NCI-H2081 (cell line): ENCODE results near the gene GADD45B.
A peak's percentile ranks its signal among the peaks of the same experiment; 100 is the strongest.

Source experiments
- DNase-seq, 2 experiments: peaks; one replicate each; lab custom pipeline; 2025; lab: John Stamatoyannopoulos, UW

Gene GADD45B, protein sequence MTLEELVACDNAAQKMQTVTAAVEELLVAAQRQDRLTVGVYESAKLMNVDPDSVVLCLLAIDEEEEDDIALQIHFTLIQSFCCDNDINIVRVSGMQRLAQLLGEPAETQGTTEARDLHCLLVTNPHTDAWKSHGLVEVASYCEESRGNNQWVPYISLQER

DNA sequence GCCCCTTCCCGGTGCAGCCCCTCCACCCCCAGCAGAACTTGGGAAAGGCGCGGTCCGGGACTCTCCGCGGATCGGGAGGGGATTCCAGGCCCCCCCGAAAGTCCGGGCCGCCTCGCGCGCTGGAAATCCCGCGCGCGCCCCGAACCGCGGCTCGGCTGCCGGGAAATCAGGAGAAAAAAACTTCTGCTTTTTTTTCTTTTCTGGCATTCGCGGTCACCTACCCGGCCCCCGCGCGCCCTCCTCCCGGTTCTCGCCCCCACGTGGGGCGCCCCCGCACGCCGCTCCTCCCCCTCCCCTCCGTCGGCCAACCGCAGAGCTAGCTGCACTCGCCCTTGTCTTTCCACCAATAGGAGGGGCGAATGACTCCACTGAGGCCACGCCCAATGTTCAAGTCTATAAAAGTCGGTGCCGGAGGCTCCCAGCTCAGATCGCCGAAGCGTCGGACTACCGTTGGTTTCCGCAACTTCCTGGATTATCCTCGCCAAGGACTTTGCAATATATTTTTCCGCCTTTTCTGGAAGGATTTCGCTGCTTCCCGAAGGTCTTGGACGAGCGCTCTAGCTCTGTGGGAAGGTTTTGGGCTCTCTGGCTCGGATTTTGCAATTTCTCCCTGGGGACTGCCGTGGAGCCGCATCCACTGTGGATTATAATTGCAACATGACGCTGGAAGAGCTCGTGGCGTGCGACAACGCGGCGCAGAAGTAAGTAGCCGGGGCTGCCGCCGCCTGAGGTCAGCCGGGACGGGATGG lies at the start of gene GADD45B:
Gene GADD45B (plus strand): TSS at position 426 of the 749 bp plus-strand sequence. CDS start 232 bp downstream, at position 658.
- DNase-seq: peak; percentile 81 to 87

DNA sequence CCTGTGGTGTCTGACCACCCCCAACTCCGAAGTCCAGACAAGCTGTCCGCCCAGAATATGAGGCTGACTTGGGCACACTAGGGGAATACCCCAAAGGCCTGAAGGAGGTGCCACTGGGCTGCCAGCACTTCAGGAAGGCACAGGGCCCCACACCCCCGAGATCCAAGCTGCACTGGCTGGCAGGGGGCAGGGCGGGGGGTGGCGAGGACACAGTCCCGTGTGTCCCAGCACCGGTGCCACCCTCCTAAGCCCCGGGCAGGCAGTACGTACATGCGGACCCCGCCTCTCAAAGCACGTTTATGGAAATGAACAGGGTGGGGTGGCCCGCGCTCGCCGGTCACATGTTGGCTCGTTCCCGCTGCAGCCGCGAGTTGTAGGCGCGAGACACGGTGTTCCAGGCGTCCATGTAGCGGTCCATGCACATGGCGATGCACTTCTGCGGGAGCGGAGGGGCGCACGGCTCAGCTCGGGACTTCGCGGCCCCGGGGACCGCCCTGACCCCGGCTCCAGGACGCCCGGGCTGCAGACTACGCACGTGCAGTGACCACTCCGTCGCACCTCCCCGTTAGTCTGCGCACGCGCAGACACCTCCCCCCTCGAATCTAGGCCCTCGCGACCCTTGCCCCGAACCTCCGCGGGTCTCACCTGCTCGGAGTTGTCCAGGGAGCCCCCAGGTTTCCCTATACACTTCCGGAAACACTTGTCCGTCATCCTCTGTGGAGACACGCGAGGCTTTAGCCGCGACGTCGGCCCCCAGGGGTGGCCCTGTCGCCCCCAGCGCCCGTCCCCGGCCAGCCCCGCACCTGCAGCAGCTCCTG lies 49.1 kb upstream of the GADD45B start:
- DNase-seq: peak; percentile 27 to 39

DNA sequence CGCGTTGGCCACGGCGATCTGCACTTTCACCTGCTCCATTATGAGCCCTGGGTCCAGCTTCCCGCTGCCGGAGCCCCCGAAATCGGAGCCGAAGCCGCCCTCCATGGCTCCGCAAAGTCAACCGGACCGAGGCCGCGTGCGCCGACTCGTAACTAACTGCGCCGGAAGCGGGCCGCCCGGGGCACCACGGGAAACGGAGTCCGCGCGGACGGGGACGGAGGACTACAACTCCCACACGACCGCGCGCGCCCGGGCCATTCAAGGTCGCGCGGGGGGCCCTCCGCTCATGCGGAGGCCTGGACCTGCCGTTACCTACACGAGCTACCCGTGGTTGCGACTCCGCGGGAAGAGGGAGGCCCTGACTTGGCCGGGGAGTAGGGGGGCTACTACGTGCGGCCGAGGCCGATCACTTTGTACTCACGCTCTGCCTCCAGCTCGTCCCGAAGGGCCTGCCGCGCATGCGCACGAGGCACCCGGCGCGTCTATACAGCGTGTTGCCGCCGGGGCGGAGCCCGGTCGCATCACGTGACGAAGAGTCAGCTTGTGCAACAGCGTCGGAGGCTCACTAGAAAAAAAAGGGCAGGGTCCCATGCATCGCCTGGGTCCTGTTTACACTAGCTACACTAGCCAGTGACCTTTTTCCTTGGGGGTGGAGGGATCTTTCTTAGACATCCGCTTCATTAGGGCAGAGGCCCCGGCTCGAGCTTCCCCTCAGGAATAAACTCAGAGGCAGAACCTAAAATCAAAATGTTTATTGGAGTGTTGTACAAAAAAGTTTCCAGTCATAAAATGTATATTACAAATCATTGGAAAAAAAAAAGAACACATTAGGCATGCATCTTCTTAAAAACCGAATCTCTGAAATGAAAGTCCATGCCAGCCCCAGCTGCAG lies 48.3 kb upstream of the GADD45B start, which contains the start of gene TIMM13:
Gene TIMM13 (minus strand): TSS at position 158 of the 892 bp plus-strand sequence. CDS start 53 bp downstream, at position 105.
- peak; percentile 93 to 94 for DNase-seq

DNA sequence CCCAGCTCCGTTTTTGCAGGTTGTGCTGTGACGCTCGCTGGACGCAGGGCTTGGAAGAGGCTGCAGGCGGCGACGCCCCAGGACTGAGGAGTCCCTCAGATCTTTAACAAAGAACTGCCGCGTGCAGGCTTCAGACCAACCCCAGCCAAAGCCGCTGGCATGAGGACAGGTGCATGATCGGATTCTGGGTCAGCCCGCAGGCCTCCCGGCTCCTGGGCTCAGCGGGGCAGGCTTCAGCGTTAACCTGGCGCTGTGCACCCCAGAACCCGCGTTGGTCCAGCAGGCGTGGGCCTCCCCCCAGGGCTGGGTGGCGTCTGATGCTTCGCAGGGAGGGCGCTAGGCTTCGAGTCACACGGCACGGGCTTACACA lies 47.6 kb upstream of the GADD45B start:
- peak; percentile 5 to 22 for DNase-seq

DNA sequence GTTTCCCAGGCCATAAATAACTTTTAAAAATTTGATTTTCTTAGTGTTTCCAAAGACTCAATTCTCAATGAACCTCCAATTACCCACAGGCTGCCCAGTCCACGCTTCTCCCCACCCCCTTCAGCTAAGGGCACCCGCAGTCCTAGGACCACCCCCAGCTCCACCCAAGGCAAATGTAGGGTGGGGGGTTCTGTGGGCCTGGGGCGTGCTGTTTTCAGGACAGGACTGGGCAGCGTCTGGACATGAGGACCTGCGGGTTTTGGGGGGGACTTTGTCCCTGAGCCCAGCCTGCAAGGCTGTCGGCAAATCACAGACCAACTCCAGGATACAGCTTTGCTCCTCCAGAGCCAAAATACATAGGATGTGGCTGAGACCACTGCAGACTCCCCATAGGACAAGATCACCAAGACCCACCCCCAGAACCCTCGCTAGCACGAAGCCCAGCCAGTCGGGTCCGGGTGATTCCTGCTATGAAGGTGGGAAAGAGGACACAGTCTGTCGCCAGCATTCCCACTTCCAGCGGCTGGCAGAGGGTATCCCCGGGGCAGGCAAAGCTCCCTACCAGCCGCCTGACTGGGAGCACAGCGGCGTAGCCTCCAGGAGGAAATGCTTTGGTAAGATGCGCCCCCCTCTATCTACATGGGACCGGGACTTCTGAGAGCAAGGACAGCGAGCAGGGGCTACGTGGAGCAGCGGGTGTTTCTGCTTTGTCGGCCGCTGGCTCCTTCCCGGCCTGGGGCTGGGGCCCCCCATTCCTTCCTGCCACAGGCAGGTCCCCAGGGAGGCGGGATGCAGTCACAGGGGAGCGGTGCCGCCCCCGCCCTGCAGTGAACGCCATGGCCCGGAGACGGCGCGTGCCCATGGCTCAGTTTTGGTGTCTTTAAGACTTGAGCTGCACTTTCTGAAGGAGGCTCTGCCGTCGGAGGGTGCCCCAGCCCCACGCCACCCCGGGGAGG lies 46.9 kb upstream of the GADD45B start:
- DNase-seq: peak in 1 of 2 experiments; percentile 31

DNA sequence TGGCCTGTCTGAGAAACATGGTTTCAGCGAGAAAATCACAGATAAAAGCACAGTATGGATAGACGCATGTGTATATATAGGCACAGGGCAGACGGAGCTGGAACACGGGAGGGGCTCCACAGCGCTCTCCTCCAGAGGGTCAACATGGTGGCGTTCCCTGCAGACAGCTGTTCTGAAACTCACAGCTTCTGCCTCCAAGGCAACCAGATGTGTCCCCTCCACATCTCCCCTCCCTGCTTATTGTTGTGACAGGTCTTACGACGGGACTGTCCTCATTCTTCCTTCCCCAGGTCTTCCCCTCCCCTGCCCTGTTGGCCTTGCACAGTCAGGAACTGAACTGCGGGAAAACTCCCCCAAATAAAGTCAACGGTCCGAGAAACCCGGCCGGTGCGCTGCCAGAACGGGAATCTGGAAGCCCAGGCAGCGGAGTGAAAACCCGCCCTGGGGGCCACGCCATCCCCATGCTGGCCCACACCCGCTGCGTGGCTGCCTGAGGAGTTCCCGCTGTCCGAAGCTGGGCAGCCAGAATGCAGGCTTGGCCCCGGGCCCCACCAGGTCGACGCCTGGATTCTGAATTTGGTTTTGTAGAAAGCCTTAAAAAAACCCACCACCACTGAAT lies 45.9 kb upstream of the GADD45B start:
- DNase-seq: no peak

DNA sequence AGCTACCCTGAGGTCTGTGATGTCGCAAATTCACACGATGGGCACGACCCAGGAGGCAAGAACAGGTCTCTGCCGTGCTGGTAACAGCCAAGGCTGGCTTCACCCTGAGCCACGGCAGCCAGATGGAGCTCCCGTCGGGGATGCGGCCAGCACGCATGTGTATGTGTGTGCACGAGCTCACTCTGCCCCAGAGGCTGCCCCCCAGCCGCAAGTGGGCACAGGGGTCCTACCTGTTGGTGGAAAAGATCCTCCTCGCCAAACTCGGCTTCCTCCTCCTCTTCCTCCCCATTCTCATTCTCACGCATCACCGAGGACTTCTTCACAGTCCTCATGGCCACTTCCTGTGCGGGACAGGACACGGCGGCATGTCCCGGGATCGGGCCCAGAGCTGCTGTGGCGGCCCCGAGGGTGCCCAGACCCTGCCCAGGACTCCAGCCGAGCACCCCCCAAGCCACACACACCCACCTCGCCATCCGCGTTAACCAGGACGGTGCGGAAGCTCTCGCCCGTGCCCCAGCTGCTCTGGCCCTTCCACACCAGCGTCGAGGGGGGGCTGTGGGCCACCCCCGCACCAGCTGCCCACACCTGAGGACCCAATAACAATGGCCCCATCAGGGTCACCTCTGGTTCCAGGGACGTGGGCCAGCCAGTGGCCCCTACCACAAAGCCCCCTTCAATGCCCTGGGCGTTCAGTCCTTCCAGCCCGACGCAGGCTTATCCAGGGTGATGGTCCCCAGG lies 44.4 kb upstream of the GADD45B start:
- DNase-seq: no peak

DNA sequence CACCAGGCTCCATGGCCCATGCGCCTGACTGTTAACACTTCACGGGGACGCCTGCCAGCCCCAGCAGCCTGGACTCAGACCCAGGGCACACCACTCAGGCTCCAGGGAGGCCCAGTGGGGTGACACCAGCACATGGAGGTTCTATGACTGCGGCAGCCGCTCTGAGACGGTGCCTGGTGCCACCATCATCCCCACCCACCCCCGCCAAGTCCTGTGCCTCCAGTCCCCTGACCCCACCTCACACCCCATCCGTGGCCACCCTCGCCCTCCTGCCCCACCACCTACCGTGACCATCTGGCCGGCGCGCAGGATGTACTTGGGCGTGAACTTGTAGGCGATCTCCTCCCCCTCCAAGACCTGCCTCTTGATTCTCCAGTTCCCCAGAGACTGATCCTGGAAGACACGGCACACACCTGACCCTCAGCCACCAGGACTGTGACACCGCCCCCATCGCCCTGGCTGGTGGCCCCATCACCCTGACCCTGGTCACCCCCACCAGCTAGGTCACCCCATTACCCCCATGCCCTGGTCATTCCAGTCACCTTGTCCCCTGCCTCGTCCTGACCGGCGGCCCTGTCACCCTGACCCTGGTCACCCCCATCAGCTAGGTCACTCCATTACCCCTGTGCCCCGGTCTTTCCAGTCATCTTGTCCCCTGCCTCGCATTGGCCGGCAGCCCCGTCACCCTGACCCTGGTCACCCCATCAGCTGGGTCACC lies 43.6 kb upstream of the GADD45B start:
- no peak for DNase-seq

DNA sequence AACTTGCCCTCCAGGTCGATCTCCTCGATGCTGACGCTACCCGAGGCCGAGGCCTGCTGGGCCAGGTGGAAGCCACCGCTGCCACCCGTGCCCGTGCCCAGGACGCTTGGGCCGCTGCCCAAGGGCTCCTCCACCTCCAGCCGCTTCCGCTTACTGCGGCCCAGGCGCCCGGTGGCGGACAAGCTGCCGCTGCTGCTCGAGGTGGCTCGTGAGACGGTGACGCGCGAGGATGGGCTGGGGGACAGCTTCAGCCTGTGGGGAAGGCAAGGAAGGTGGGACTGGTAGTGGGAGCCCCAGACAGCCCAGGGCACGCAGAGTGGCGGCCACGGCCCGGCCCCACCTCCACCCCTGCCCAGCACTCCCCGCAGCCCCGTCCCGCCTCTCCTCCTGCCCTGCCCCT lies 42.1 kb upstream of the GADD45B start:
- DNase-seq: no peak

DNA sequence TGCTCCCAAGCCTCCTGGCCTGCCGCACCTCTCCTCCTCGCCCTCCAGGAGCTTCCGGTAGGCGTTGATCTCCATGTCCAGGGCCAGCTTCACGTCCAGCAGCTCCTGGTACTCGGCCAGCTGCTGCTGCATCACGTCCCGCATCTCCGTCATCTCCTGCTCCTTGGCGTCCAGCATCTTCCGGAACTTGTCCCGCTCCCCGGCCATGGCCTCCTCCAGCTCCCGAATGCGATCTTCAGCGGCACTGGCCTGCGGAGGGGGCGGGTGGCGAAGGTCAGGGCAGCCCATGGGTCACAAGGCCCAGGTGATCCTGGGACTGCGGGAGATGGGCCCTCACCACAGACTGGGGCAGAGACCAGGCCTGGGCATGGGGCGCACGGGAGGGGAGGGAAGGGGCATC lies 41.7 kb upstream of the GADD45B start:
- DNase-seq: no peak

DNA sequence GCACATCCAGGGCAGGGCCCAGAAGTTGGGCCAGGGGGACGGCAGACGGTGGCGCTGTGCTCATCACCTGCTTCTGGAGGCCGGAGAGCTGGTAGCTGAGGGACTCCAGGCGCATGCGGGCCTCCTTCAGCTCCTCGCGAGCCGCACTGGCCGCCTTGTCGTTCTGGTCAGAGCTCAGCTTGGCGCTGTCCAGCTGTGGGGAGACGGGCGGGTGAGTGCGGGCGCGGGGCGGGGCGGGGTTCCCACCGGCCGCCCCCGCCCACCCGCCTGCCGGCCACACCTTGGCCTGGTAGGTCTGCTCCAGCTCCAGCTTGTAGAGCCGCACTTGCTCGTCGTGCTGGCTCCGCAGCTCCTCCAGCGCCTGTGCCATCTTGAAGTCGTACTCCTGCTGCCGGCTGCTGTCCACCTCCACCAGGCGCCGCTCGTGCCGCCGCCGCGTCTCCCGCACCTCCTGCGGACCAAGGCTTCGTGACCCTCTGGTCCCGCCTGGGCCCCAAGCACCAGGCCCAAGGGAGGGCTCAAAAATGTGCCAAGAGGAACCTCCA lies 41.1 kb upstream of the GADD45B start:
- DNase-seq: no peak

DNA sequence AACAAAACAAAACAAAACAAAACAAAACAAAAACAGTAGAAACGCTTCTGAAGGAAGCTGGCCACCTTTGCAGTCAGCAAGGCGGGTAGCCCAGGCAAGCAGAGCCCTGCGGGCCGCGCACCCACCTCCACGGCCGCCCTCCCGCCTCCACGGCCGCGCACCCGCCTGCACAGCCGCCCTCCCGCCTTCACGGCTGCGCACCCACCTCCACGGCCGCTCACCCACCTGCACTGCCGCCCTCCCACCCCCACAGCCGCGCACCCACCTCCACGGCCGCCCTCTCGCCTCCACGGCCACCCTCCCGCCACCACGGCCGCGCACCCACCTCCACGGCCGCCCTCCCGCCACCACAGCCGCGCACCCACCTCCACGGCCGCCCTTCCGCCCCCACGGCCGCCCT lies 39.5 kb upstream of the GADD45B start:
- no peak for DNase-seq

DNA sequence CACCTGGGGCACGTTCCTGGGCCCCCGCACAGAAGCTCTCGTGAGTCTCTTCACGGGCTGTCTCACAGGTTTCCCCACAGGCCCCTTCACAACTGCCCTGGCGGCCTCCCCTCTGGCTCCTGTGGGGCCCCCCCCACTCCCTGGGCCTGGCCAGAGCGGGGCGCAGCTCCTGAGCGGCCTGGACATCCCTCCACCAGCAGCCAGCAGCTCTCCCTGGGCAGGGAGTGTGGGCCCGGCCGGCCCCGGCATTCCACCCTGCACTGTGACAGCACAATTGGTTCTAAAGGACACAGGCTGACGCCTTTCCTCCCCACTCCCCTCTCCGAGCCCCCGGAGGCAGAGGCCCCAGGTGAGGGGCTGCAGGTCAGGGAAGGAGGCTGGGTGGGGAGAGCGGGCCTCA lies 39.0 kb upstream of the GADD45B start:
- DNase-seq: no peak

DNA sequence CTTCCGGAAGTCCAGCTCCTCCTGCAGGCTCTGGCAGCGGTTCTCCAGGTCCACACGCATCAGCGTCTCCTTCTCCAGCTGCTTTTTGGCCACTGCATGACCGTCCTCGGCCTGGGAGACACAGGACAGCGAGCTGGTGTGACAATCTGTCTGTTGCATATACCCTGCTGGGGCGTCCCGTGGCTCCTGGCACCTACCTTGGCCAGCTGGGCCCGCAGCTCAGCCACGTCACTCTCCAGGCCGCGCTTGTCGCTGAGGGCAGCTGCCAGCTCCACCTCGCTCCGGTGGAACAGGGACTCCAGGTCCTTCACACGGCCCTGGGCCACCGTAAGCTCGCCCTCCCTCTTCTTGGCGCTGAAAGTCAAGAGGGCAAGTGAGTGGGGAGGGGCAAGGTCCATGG lies 37.7 kb upstream of the GADD45B start:
- DNase-seq: no peak

DNA sequence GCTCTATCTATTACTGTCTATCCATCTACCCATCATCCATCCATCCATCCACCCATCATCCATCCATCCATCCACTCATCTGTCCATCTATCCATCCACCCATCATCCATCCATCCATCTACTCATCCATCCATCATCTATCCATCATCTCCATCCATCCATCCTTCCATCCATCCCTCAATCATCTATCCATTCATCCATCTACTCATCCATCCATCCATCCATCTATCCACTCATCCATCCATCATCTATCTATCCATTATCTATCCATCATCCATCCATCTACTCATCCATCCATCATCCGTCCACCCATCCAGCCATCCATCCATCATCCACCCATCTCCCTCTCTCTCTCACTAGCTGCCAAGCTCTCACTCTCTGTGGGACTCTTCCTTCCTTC lies 35.4 kb upstream of the GADD45B start:
- no peak for DNase-seq

DNA sequence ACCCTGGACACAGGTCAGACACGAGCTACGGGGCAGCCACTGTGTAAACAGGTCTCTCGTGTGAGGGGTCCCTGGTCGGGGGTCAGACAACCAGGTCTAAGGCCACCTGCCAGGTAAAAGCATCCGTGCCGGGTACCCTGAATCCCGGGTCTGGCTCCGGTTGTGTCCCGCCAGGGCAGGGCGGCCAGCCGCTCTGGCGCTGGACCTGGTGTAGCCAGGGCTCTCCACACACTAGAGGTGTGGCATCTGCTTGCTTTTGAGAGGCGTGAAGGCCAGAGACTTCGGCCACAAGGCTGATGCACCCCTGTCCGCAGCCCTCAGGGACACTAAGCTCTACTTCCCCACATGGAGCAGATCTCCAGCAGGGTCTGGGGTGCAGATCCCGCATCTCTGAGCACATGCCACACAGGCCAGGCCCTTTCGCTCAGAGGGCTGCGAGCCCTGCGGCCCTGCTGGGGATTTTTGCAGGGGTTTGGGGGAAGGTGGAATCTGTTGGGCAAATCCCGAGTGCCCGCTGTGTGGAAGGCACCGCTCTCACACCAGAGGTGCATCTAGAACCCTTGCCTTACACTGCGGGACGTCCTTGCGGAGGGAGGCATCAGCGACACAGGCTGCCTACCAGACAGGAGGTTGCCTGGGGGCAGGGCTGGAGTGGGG lies 34.7 kb upstream of the GADD45B start:
- DNase-seq: no peak

DNA sequence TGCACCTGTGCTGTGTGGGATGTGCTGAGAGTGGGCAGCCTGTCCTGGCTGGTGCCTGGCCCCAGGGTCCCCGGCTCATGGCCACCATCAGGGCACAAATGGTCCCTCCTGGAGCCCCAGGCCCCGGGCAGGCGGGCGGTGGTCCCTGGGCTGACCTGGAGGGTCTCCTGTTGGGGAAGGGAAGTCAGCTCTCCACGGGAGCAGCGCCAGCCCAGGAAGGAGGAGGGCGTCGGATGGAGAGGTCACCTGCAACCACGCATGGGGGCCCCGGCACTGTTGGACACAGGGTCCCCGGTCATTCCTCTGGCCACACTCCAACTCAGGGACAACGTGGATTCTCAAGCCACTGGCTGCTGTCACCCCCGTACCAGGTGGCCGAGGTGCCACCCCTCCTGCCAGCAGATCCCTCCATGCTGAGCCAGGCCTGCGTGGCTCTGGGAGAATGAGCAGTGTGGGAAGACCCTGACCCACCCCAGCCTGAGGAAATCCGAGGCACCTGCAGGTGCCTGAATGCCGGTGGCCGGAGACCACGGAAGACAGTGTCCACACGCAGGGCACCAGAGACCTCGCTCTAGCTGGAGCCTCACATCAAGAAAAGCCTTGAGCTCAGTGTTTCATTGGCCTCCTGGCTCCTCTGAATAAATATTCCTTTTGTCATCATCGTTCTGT lies 32.7 kb upstream of the GADD45B start:
- no peak for DNase-seq
